ENCODE data around the gene KLHDC8A. TPM values are rescaled to one million over a fixed set of nuclear protein-coding genes. Genes with fewer than 3 reads are reported as not detected.
"Not testable (repeated sequence)": the region's sequence is repeated elsewhere in the genome, so short reads cannot be mapped to it uniquely, and the experiment has no call there.

KLHDC8A gene
- not detected in 2 replicates for total RNA-seq (2014; rRNA removed; shearing (Covaris generic))

GRCh38 chr1:205356440-205357139, at the start of gene KLHDC8A:
Gene KLHDC8A (minus strand): TSS chr1:205356922. CDS start chr1:205343604, 13,318 bp downstream.
- DNase-seq (ENCODE audit: low read depth), result no peak

- not testable (repeated sequence) for DNase-seq (ENCODE audit: low read depth)
Measured at GRCh38 chr1:205406252-205406651, 49.5 kb upstream of the KLHDC8A start.

- not testable (repeated sequence) for DNase-seq (ENCODE audit: low read depth)
Measured at GRCh38 chr1:205404484-205404883, 47.8 kb upstream of the KLHDC8A start.

GRCh38 chr1:205398586-205398985, 41.9 kb upstream of the KLHDC8A start:
- peak; percentile 27 for DNase-seq (ENCODE audit: low read depth)

- DNase-seq (ENCODE audit: low read depth), result peak; percentile 43
Measured at GRCh38 chr1:205396967-205397616, 40.4 kb upstream of the KLHDC8A start.

- DNase-seq (ENCODE audit: low read depth), result no peak
Measured at GRCh38 chr1:205395616-205396015, 38.9 kb upstream of the KLHDC8A start.

- DNase-seq (ENCODE audit: low read depth), result no peak
Measured at GRCh38 chr1:205392650-205393049, 35.9 kb upstream of the KLHDC8A start.

GRCh38 chr1:205391386-205391785, 34.7 kb upstream of the KLHDC8A start:
- DNase-seq (ENCODE audit: low read depth), result no peak

- DNase-seq (ENCODE audit: low read depth), result no peak
Measured at GRCh38 chr1:205387845-205388244, 31.1 kb upstream of the KLHDC8A start.

- not testable (repeated sequence) for DNase-seq (ENCODE audit: low read depth)
Measured at GRCh38 chr1:205382990-205383389, 26.3 kb upstream of the KLHDC8A start.

GRCh38 chr1:205382561-205382960, 25.8 kb upstream of the KLHDC8A start:
- DNase-seq (ENCODE audit: low read depth), result no peak

- DNase-seq (ENCODE audit: low read depth), result no peak
Measured at GRCh38 chr1:205381305-205381704, 24.6 kb upstream of the KLHDC8A start.

GRCh38 chr1:205380882-205381281, 24.2 kb upstream of the KLHDC8A start:
- no peak for DNase-seq (ENCODE audit: low read depth)

GRCh38 chr1:205379056-205379455, 22.3 kb upstream of the KLHDC8A start:
- DNase-seq (ENCODE audit: low read depth), result no peak

- no peak for DNase-seq (ENCODE audit: low read depth)
Measured at GRCh38 chr1:205377355-205377754, 20.6 kb upstream of the KLHDC8A start.

GRCh38 chr1:205376739-205377138, 20.0 kb upstream of the KLHDC8A start:
- peak; percentile 37 for DNase-seq (ENCODE audit: low read depth)

- DNase-seq (ENCODE audit: low read depth), result peak; percentile 66
Measured at GRCh38 chr1:205375835-205376545, 19.3 kb upstream of the KLHDC8A start.

- DNase-seq (ENCODE audit: low read depth), result peak; percentile 71
Measured at GRCh38 chr1:205374210-205375078, 17.7 kb upstream of the KLHDC8A start.

- DNase-seq (ENCODE audit: low read depth), result no peak
Measured at GRCh38 chr1:205373798-205374175, 17.1 kb upstream of the KLHDC8A start.

GRCh38 chr1:205373022-205373797, 16.5 kb upstream of the KLHDC8A start:
- no peak for DNase-seq (ENCODE audit: low read depth)

All from RPMI7951 (cell line).